Measurements from ENCODE around the gene IDUA.

DNA sequence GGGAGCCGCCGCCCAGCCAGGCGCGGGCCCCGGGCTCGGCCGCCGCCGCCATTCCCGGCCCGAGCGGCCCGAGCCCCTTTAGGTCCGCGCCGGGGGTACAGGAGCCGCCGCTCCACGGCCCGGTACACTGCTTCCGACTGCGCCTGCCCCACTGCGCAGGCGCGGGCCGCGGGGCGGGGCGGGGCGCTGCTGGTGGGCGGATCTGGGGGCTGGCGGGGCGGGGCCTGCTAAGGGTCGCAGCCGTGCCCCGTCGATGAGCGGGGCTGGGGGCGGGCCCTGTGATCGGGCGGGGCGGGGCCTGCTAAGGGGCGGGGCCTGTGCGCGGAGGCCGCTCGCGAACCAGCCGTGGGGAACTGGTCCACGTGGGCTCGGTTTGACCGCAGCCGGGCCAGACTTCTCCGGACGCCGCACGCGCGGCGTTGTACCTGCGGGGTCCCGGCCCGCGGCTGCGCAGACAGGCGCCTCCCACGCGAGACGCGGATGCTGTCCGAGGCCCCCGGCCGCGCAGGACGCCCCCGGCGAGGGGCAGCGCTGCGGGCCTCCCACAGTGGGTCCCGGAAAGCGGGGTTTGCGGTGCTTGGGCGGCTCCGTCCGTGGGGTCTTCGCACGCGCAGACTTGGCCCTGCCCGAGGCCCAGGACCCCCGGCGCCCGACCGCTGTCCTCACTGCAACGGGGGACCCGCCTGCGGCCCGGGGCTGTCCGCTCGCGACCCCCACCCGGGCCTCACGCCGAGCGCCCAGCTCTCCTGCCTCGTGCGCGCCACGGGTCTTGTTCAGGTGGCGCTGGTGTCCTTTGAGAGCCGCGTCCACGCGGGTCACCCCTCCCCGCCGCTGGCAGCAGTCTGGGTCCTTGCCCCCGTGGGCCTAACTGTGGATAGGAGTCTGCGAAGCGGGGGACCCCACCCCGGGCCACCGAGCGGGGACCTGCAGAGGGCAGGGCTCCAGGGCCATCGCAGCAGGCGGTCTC, 13.1 kb upstream of the IDUA start, which contains the start of gene DGKQ:
- TF ChIP-seq, protein P1, sequence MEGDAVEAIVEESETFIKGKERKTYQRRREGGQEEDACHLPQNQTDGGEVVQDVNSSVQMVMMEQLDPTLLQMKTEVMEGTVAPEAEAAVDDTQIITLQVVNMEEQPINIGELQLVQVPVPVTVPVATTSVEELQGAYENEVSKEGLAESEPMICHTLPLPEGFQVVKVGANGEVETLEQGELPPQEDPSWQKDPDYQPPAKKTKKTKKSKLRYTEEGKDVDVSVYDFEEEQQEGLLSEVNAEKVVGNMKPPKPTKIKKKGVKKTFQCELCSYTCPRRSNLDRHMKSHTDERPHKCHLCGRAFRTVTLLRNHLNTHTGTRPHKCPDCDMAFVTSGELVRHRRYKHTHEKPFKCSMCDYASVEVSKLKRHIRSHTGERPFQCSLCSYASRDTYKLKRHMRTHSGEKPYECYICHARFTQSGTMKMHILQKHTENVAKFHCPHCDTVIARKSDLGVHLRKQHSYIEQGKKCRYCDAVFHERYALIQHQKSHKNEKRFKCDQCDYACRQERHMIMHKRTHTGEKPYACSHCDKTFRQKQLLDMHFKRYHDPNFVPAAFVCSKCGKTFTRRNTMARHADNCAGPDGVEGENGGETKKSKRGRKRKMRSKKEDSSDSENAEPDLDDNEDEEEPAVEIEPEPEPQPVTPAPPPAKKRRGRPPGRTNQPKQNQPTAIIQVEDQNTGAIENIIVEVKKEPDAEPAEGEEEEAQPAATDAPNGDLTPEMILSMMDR (IDR thresholded peaks at IDR 0.05; ENCODE audit: insufficient read depth, low read length, poor library complexity, severe bottlenecking), result no peak
- TF ChIP-seq EZH2phosphoT487 (conservative IDR thresholded peaks at IDR 0.05; ENCODE audit: low read length), result no peak

Data from SU-DHL-6 (cell line).